Left renal pelvis (tissue), 4 donors: ENCODE measurements around the gene NOL12. TPM values are rescaled to one million over a fixed set of nuclear protein-coding genes. Genes with fewer than 3 reads are reported as not detected.

Experiments used
- DNase-seq, 4 donors: peaks; one replicate each; pipeline ENCODE4 v3.0.0-alpha.2; 2013; ENCODE audit warnings: low read depth in 4 of 4, low spot score in 3 of 4
- polyA plus RNA-seq, 4 donors: library from polyadenylated mRNA; unstranded; fragments of 120-200 nt; gene quantifications; one replicate each; pipeline ENCODE4 v1.2.1, GENCODE V29; 2013; ENCODE audit not compliant: insufficient read length in 4 of 4

Gene NOL12
- polyA plus RNA-seq, 4 donors, result 16.4 to 26.6 (median 17.4) TPM

DNA sequence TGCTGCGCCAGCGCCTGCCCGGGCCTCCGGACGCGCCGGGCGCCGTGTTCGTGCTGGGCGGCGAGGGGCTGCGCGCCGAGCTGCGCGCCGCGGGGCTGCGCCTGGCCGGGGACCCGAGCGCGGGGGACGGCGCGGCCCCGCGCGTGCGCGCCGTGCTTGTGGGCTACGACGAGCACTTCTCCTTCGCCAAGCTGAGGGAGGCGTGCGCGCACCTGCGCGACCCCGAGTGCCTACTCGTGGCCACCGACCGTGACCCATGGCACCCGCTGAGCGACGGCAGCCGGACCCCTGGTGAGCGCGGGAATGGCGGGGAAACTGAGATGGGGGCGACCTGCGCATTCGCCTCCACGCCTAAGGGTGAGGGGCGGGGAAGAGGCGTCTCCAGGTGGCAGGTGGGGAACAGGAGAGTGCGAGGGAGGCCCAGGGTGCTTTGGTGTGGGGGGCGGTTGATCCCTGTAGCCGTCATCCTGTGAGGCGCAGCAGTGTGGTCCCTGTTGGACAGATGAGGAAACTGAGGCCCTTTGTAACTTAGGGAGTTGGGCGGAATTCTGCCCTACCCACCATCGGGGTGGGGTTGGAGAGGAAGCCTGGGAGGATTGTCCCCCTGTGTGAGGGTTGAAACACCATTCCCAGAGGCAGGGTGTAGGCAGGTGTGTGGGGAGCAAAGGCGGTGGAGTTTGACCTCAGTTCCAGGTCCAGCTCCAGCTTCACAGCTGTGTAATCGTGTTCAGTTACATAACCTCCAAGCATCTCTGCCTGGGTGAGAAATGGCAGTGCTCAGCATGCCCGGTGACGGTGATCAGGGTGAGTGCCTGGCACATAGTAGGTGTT lies 26.9 kb upstream of the NOL12 start:
- no peak for DNase-seq

DNA sequence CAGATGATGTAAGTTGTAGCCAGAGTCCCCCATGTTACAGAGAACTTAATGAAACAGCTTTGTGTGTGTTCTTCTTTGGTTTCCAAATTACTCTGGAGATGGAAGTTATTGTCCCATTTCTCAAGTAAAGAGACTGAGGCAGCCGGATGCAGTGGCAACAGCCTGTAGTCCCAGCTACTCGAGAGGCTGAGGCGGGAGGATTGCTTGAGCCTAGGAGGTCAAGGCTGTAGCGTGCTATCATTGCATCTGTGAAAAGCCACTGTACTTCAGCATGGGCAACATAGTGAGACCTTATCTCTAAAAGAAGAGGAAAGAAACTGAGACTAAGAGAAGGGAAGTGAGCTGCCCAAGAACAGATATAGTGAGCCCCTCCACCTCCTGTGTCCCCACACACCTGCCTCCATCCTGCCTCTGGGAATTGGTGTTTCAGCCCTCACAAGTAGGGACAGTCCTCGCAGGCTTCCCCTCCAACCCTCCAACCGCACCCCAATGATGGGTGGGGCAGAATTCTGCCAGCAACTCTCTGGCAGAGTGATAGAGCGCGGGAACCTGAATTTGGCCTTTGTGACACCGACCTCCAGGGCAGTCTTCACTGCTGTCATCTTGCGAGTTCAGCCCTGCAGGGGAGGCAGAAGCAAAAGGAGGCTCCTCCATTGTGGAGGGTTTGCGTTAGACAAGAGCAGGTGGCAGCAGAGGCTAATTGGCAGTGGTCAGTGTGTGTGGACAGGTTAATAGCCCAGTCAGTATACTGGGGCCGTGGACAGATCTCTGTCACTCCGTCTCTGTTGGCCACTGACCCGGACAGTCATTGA lies 26.0 kb upstream of the NOL12 start:
- DNase-seq, result no peak

DNA sequence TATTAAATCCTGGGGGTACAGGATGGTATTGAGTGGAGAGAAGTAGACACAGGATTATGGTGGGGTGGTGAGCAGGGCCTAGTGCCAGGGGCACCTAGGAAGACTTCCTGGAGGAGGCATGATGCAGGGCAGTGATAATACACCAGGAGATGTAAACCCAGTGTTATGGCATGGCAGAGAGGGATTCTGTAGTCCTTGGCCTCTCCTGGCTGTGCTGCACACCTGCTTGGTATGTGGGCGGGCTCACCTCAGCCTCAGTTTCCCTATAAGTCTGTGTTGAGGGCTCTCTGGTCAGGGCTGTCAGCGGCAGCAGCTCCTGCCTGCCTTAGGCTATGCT lies 25.5 kb upstream of the NOL12 start:
- no peak for DNase-seq

DNA sequence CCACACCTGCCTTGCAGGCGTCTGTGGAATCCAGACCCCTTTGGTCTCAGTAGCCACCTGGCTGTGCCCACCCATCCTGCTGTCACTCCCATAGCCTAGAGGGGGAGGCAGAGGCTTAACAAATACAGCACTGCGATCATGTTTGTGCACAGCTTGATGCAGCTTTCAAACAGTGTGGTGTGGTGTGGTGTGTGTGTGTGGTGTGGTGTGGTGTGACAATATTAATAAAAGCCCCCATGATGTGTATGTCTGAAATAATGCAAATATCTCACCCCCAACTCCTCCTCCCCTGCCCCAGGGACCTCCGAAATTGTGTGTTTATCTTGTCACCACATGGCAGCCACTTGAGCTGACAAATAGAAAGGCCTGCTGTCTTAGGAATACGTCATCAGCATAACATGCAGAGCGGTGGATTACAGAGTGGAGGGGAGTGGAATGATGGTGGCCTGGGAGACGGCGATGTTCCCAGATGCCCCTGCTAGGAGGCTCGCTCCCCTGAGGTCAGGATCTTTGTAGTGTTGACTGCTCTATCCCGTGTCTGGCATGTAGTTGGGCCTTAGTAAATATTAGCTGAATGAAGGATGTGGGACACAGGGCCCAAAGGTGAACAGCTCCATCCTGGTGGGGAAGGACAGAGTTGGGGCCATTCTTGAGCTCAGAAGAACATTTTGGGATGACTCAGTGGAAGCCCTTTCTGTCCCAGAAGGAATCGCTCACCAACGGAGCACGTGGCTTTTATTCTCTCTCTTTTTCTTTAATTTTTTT lies 24.8 kb upstream of the NOL12 start:
- no peak for DNase-seq

DNA sequence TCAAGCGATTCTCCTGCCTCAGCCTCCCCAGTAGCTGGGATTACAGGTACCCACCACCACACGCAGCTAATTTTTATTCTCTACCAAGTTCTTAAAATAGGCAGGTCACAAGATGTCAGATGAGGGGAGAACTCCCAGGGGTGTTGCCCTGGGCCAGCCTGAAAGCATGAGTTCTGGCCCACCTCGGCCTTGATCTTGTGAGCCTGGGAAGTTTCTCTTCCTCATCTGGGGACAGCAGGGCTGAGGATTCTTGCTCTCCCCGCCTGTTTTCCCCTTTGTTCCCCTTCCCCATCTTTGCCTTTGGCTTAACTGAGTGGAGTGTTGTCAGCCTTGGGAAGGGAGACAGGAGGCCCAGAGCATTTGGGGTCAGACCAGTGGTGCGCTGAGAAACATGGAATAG lies 24.1 kb upstream of the NOL12 start:
- no peak for DNase-seq

DNA sequence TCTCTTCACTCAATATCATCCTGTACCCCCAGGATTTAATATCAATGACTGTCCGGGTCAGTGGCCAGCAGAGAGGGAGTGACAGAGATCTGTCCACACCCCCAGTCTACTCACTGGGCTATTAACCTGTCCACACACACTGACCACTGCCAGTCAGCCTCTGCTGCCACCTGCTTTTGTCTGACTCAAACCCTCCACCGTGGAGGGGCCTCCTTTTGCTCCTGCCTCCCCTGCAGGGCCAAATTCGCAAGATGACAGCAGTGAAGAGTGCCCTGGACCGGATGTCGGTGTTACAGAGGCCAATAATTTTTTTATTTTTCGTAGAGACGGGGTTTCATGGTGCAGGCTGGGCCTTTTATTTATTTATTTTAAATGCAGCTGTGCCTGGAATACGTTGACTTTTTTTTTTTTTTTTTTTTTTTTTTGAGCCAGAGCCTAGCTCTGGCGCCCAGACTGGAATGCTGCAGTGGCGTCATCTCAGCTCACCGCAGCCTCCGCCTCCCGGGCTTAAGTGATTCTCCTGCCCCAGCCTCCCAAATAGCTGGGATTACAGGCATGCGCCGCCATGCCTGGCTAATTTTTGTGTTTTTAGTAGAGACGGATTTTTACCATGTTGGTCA lies 22.5 kb upstream of the NOL12 start:
- no peak for DNase-seq

DNA sequence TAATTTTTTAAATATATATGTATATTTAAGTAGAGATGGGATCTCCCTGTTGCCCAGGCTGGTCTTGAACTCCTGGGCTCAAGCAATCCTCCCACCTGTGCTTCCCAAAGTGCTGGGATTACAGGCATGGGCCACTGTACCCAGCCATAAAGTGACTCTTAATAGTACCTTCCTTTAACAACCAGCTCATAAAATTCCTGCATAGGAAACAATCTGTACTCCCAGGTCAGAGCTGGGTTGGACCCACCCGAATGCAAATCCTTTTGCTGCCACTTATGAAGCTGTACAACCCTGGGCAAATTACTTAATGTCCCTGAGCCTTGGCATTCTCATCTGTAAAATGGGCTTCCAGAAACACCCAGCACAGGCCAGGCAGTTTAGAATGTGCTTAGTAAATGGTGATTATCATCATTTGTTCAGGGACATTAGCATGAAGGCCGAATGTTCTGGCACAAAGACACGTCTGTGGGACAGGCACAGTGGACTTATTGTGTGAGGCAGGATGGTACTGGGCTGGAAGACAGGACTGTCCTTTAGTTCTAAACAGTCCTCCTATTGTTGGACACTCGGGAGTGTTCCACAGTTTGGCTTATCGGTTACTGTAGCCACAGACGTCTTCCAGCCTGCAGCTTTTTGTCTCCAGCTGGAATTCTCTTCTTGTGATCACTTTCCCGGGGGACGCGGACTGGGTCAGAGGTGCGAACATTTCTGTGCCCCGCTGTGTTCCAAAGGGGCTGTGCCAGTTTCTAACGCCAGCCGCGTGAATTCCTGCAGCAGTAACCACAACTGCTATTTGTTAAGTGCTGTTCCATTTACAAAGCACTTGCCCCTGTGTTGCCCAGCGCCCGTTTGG lies 21.7 kb upstream of the NOL12 start:
- DNase-seq, result no peak

DNA sequence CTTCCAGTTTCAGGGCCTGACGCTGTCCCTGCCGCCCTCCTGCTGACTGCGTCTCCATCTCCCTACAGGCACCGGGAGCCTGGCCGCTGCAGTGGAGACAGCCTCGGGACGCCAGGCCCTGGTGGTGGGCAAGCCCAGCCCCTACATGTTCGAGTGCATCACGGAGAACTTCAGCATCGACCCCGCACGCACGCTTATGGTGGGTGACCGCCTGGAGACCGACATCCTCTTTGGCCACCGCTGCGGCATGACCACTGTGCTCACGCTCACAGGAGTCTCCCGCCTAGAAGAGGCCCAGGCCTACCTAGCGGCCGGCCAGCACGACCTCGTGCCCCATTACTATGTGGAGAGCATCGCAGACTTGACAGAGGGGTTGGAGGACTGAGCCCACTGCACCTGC lies 20.7 kb upstream of the NOL12 start:
- DNase-seq, result no peak

DNA sequence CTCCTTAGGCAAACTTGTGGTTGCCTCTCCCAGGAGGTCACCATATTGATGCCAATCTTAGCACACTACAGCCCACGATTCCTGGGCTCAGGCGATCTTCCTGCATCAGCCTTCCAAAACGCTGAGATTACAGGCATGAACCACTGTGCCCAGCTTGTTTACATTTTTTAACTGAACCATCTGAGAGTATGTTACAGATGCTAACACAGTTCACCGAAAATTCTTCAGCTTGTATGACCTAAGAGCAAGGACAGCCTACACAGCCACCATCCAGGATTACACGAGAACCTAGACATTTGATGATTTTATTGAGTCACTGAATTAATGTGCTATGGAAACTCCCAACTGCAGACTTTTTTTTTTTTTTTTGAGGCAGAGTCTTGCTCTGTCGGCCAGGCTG lies 16.6 kb upstream of the NOL12 start:
- no peak for DNase-seq

DNA sequence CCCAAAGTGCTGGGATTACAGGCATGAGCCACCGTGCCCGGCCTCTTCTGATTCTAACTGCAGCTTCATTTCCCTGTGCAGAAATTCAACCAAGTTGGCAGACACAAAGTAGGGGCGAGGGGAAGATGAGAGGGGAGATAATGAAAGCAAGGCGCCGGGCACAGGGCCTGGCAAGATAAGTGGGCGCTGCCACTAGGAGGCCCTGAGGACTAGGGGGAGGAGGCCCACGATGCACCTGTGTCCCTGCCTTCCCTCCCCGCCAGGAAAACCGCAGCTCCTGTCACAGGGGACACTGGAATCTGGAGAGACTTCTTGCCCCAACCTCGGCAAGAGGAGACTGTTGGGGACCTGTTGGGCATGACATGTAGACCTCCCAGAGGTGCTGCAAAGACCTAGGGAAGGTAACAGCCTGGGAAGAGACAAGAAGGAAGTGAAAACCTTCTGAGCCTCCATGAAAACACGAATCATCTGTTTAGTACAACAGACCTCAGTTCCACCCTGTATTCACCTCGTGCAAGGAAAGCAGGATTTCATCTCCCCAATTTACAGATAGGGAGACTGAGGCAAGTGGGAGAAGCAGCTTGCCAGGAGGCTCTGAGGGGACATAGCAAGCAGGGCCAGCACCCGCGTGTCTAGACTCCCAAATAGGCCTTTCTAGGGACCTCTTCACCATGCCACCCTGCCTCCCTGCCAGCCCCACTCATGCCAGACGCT lies 13.8 kb upstream of the NOL12 start:
- no peak for DNase-seq

DNA sequence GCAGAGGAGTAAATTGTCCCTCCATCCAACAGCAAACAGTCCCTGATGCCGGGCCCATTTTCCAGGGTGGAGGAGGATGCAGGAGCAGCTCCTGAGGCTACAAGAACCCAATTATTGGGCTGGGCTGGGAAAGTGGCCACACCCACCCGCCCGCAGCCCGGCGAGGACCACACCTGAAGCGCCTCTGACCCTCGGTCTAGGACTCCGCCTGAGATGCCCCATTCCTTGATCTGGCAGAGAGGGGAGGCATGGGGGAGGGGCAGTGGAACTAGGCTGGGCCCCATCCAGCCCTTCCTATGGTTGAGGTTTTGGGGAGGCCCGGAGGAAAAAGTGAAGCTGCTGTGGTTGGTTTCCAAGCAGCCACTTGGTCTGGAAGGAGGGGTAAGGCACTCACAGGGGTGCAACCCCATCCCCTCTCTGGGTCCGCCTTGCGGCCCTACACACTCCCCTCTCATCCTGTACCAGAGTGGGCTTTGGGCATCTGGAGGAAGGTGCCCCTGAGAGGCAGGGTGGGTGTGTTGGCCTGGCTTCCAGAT lies 13.2 kb upstream of the NOL12 start:
- DNase-seq, result no peak

DNA sequence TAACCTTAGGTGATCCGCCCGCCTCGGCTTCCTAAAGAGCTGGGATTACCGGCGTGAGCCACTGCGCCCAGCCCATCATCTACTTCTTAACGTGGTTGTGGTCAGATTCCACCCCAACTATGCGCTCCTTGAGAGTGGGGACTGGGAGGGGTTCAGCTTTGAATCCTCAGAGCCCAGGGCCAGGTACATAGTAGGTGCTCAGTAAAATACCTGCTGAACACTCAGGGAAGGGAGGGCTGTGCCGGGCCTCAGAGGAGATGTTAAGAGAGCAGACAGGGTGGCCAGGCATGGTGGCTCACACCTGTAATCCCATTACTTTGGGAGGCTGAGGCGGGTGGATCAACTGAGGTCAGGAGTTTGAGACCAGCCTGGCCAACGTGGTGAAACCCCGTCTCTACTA lies 11.9 kb upstream of the NOL12 start:
- no peak for DNase-seq

DNA sequence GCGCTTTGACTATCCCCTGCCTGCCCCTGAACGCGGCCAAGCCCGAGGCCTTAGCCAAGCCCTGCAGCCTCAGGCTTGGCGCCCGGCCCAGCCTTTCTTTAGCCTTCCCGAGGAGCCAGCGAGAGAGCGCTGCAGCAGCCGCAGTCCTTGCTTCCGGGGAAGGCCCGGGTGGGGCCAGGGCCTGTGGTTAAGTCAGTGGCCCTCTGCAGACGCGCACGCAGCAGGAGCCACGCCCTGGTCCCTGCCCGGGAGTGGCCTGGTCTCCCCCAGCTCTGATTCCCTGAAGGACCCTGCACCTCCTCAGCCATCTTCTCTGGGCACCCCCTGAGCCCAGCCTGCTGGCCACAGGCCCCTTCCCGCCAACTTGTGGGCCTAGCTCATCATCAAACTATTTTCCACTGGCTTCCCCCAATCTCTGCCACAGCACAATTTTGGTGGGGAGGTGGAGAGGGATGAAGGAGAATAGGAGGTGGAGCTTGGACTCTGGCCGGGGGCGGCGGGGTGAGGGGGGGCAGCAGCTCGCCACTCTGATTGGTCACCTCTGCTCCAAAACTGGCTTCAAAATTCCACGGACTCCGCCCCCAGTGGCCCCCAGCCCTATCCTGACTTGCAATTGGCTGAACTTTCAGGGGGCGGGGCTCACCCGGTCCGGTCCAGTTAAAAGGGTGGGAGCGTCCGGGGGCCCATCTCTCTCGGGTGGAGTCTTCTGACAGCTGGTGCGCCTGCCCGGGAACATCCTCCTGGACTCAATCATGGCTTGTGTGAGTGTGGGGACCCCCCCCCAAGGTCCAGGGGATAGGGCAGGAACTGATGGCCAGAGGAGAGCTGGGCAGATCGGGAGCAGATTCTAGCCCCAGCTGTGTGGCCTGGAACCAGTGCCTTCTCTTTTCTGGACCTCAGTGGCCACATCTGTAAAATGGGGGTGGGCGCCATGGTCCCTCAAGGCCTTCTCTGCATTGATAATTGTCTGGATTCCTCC lies 10.9 kb upstream of the NOL12 start, which contains the start of gene LGALS1:
TSS of gene LGALS1 (plus strand) at position 686 of the 979 bp plus-strand sequence. CDS start at position 753, 67 bp downstream.
- DNase-seq, result peak in 3 of 4 donors; percentile 67 to 79 (median 76)

DNA sequence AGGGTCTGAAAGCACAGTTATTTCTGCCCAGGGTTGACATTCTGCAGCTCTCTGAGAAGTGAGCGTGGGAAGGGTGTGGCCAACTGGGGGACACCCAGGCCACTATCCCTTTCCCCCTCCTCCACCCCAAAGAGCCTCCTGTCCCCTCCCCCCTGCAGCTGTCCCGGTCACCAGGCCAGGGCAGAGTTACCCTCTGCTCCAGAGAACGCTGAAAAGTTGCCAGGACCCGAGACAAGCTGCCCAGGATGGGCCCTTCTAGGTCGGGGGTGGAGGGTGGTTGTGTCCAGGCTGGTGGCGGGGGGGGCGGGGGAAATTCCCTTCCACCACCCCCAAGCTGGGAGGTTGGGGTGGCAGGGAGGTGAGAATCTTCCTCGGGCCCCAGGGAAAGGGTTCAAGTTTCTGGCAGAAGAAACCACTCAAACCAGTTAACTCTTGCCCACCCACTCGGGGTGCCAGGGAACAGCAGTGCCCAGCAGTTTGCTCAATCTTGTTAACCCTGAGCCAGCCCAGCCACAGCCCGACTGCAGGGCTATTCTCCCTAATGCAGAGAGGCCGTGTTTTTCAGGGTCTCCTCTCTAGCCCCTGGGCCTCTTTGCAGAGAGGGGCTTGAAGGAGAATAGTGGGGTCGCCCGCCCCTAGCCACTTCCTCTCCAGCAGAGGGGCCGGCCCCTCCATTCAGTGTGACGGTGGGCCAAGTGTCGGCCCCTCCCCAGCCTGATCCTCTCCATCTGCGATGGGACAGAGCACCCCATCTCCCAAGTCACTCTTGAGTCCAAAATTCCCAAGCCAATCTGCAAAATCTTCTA lies 10.0 kb upstream of the NOL12 start:
- DNase-seq, result no peak

DNA sequence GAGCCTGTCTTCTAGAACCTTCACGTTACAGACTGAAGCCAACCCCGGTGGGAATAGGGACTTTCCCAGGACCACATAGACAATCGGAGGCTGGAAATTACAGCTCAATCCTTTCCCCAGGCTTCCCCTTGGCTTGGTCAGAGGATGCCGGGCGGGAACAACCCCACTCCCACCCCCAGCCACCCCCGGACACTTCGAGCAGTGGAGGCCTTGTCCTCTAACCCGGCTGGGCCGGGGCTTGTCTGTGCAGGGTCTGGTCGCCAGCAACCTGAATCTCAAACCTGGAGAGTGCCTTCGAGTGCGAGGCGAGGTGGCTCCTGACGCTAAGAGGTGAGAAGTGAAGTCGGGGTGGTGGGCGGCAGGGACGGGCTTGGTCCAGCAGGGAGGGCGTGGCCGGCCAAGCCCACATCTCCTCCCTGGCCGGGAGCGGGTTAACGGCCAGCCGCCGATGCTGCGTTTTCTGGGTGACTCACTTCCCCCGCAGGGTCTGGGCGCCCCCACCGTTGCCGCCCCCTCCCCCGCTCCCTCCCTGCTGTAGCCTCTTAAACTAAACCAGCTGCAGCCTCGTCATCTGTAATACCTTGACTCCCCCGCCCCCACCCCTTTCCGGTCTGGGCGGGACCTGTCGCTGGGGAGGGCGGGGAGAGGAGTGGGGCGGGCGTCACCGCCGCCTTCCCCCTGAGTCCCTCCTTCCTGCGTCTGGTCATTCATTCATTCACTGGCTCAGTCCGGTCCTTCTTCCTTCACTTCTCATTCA lies 9.2 kb upstream of the NOL12 start:
- DNase-seq, result peak in 1 of 4 donors; percentile 77

DNA sequence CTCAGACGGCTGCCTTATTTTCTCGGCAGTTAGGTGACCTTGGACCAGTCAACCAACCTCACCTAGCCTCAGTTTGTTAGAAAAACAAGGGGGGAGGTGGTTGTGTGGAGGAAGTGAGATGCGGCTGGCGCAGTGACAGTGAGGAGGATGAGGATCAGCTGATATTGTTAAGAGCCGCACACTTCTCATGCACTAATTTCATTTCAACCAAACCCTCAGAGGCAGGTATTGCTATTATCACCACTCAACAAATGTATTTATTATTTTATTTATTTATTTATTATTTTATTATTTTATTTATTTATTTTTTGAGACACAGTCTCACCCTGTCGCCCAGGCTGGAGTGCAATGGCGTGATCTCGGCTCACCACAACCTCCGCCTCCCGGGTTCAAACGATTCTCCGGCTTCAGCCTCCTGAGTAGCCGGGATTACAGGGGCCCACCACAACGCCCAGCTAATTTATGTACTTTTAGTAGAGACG lies 8.6 kb upstream of the NOL12 start:
- DNase-seq, result no peak
